Measurements from ENCODE around the gene GALR2. TPM values are rescaled to one million over a fixed set of nuclear protein-coding genes. Genes with fewer than 3 reads are reported as not detected.

Gene GALR2
- total RNA-seq, 2 experiments from 2014 or later: 0.63 TPM; not detected in 1

GRCh38 chr17:76102944-76103273 lies 28.3 kb downstream of the GALR2 start:
- Histone ChIP-seq H3K4me1 (ENCODE audit: insufficient read depth, low read length, poor library complexity, severe bottlenecking) (peaks cover 29% of the 10 kb centered on the region), H3K9me2 (ENCODE audit: insufficient read depth, low read length) (no peaks in the 10 kb centered on the region), H3K79me2 (ENCODE audit: insufficient read depth, low read depth, low read length) (peaks cover 10% of the 10 kb centered on the region; the same call in 1 of the 2 replicates), H3K4me2 (ENCODE audit: low read length) (peak overlapping the region; percentile 90), H3K27ac (ENCODE audit: low read depth, low read length, poor library complexity, severe bottlenecking) (peak overlapping the region; percentile 32), H3K4me3 (ENCODE audit: low read depth, low read length, poor library complexity, severe bottlenecking) (peak overlapping the region; percentile 79), H4K20me1 (ENCODE audit: insufficient read depth, low read length) (no peaks in the 10 kb centered on the region), H2AFZ (ENCODE audit: low read length) (peak overlapping the region; percentile 80; the same call in 1 of the 2 replicates), H3K9me3 (ENCODE audit: low read length) (no peaks in the 10 kb centered on the region), H3K36me3 (ENCODE audit: insufficient read depth, low read length) (peaks cover 34% of the 10 kb centered on the region)
- no peak for DNase-seq (ENCODE audit: low spot score)
- ChIA-PET POLR2A (interaction anchor here (0.6 to 2.5 kb wide), 8 partner anchors 14 to 208 kb away, joined by 3 to 12 read pairs (median 4); no protein-coding TSS in a partner anchor), CTCF (ENCODE audit: unreplicated experiment) (interaction anchor here (0.5 to 1.4 kb wide), 4 partner anchors 84 to 649 kb away, joined by 3 to 5 read pairs (median 4); no protein-coding TSS in a partner anchor)
- no TSS peak for BruUV-seq (replicated peaks)
- no peak for TF ChIP-seq CTCF (conservative IDR thresholded peaks at IDR 0.05; ENCODE audit: low read length)
- intact Hi-C loops (cut with micrococcal nuclease; ENCODE audit: unreplicated experiment): loop anchor here (1.0 to 10.0 kb wide), 2 partner anchors 89 to 198 kb away; partner anchors contain the start of gene MRPL38

GRCh38 chr17:76103274-76104139 lies 28.9 kb downstream of the GALR2 start, which contains the start of gene EXOC7:
EXOC7 (minus strand) TSS chr17:76103787; CDS start chr17:76103692, 95 bp downstream.
- ChIA-PET CTCF (ENCODE audit: unreplicated experiment) (interaction anchor here (0.5 to 1.6 kb wide), 7 partner anchors 84 to 365 kb away, joined by 3 to 10 read pairs (median 4); no protein-coding TSS in a partner anchor), POLR2A (interaction anchor here (0.6 to 2.5 kb wide), 13 partner anchors 15 to 440 kb away, joined by 3 to 12 read pairs (median 4); partner anchors contain the start of gene WBP2)
- H2AFZ ChIP-seq (ENCODE audit: low read length): peak within 1 kb of the TSS; percentile 80
- H3K9me2 ChIP-seq (ENCODE audit: insufficient read depth, low read length): no peaks in the 10 kb centered on the region
- H3K4me2 ChIP-seq (ENCODE audit: low read length): peak within 1 kb of the TSS; percentile 90
- peak within 1 kb of the TSS; percentile 32 for H3K27ac ChIP-seq (ENCODE audit: low read depth, low read length, poor library complexity, severe bottlenecking)
- peak; percentile 99 for DNase-seq (ENCODE audit: low spot score)
- H3K36me3 ChIP-seq (ENCODE audit: insufficient read depth, low read length): peaks cover 33% of the 10 kb centered on the region
- no peaks in the 10 kb centered on the region for H4K20me1 ChIP-seq (ENCODE audit: insufficient read depth, low read length)
- BruUV-seq (replicated peaks): no TSS peak
- H3K4me1 ChIP-seq (ENCODE audit: insufficient read depth, low read length, poor library complexity, severe bottlenecking): peaks cover 29% of the 10 kb centered on the region
- peak within 1 kb of the TSS; percentile 79 for H3K4me3 ChIP-seq (ENCODE audit: low read depth, low read length, poor library complexity, severe bottlenecking)
- no peak for TF ChIP-seq EZH2phosphoT487 (IDR thresholded peaks at IDR 0.05; ENCODE audit: borderline replicate concordance, low read depth, low read length)
- TF ChIP-seq CTCF (conservative IDR thresholded peaks at IDR 0.05; ENCODE audit: low read length): no peak
- H3K79me2 ChIP-seq (ENCODE audit: insufficient read depth, low read depth, low read length): peaks cover 10% of the 10 kb centered on the region; the same call in 1 of the 2 replicates
- intact Hi-C loops (cut with micrococcal nuclease; ENCODE audit: unreplicated experiment): loop anchor here (1.0 to 10.0 kb wide), 2 partner anchors 89 to 199 kb away; partner anchors contain the start of gene MRPL38
- no peaks in the 10 kb centered on the region for H3K9me3 ChIP-seq (ENCODE audit: low read length)
